ENCODE measurements around the gene PUSL1.

DNA sequence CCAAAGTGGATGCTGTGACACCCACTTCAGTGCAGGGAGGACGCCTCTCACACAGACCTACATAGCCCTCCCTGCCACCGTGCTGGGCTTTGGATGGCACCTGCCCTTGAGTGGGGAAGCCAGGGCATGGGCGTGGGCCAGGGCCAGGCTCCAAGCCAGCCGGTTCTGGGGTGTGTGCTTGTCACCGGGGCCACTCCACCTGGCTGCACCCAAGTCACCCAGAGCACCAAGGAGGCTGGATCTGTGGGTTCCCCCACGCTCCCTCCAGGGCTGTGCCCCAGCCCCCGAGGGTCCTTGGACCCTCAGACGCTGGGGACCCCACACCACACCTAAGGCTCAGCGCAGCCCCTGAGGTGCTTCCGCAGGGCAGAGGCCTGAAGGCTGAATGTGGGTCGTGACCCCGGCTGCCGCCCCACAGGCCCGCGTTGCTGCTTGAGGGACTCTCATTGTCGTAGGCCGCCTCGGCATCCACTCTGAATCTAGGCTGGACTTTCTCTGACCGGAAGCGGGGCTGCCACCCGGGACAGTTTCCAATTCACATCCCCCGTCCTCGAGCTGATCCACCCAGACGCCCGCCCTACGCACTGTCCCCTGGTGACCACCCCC is 48.5 kb downstream of the PUSL1 start:
- TF ChIP-seq, protein P1, sequence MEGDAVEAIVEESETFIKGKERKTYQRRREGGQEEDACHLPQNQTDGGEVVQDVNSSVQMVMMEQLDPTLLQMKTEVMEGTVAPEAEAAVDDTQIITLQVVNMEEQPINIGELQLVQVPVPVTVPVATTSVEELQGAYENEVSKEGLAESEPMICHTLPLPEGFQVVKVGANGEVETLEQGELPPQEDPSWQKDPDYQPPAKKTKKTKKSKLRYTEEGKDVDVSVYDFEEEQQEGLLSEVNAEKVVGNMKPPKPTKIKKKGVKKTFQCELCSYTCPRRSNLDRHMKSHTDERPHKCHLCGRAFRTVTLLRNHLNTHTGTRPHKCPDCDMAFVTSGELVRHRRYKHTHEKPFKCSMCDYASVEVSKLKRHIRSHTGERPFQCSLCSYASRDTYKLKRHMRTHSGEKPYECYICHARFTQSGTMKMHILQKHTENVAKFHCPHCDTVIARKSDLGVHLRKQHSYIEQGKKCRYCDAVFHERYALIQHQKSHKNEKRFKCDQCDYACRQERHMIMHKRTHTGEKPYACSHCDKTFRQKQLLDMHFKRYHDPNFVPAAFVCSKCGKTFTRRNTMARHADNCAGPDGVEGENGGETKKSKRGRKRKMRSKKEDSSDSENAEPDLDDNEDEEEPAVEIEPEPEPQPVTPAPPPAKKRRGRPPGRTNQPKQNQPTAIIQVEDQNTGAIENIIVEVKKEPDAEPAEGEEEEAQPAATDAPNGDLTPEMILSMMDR (IDR thresholded peaks at IDR 0.05) = no peak
- no peak for TF ChIP-seq POLR2A (IDR thresholded peaks at IDR 0.05)
